SKM-1 treated with dmso at 0.1 percent for 144 hours (cell line): Measurements from ENCODE around the gene C13orf46.
"Not testable (repeated sequence)": the region's sequence is repeated elsewhere in the genome, so short reads cannot be mapped to it uniquely, and the experiment has no call there.

Experiments
- DNase-seq: peaks from one replicate; lab custom pipeline; 2025; ENCODE audit not compliant: unreplicated experiment; lab: John Stamatoyannopoulos, UW

C13orf46 gene

DNA sequence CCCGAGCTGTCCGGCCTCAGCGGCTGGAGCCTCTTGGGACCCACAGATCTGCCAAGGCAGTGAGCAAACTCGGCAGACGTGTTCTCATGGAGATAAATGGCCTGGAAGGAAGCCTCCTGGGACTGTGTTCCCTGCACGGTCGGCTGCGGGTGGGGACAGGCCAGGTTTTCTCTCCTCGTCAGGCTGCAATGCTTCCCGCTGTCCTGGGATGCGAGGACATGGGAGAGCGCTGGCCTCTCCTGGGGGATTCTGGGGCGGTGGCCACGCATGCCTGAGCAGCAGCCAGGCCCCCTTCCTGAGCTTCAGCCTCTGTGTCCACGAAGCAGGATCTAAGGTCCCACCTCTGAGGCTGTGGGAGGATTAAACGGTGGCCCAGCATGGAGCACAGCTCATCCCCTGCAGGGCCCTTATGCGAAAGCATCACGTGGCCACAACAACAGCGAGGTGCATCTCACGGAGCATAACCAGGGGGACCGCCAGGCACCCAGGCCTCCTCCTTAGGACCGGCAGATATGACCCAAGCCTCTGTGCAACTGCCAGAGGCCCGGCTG, 21.2 kb upstream of the C13orf46 start:
- no peak for DNase-seq

DNA sequence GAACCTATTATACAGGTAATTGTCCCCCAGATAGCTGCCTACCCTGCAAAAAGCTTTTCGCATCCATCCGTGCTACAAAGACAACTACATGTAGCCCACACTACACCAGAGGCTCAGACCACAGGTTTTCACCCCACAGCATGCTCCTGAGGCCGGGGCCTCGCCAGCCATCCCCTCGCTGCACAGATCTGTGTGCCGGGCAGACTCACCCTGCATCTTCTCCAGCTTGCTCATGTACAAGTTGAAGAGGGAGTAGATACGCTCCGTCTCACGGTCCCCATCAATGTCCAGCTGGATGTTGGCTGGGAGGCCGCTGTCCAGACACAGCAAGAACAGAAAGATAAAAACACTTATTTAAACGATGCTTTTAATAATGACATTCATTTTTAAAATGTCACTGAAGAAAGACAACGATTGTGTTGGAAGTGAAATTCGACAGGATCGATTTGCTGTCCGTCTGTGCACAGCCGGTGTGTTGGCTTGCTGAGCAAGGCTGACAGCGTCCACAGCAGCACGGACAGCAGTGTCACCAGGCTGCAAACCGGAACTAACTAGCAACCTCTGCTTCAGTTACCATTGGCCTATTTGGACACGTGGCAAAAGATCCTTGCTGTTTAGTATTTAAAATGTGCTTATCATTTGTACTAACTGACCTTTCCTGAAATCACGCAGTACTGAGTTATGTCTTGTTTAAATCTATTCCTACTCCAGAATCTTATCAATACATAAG, 18.6 kb upstream of the C13orf46 start:
- no peak for DNase-seq

DNA sequence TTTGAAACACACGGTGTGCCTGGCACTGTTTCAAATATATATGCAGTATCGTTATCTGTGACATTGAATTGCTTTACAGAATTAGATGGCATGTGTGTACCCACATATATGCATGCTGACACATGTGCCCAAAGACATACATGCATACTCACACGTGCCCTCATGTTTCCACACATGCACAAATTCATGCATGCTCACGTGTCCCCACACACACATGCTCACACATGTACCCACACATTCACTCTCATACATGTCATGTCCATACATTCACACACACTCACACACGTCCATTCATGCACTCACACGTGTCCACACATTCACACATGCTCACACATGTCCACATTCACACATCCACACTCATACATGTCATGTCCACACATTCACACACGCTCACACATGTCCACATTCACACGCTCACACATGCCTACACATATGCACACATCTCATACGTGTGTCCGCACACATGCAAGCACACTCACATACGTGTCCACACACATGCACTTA, 17.9 kb upstream of the C13orf46 start:
- DNase-seq, result no peak

DNA sequence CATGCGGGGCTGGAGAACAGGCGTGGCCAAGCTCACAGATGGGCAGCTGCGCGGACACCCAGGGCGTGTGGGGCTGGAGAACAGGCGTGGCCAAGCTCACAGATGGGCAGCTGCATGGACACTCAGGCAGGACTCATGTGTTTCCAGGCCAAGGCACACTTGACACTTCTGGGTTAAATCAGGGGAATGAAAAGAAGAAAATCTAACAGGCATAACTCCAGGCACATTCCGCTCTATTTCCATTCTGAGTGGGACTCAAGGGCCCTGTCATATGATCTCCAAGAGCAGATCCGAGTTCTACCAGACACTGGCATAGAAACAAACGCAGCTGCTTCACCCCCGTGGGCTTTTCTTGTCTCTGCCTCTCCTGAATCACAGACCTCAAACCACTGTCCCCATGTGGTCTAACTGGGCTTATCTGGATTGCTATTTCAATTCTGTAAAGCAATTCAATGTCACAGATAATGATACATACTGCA, 17.4 kb upstream of the C13orf46 start:
- no peak for DNase-seq

- no peak for DNase-seq
Observed at GRCh38 chr13:113990321-113990837, 16.5 kb upstream of the C13orf46 start.

DNA sequence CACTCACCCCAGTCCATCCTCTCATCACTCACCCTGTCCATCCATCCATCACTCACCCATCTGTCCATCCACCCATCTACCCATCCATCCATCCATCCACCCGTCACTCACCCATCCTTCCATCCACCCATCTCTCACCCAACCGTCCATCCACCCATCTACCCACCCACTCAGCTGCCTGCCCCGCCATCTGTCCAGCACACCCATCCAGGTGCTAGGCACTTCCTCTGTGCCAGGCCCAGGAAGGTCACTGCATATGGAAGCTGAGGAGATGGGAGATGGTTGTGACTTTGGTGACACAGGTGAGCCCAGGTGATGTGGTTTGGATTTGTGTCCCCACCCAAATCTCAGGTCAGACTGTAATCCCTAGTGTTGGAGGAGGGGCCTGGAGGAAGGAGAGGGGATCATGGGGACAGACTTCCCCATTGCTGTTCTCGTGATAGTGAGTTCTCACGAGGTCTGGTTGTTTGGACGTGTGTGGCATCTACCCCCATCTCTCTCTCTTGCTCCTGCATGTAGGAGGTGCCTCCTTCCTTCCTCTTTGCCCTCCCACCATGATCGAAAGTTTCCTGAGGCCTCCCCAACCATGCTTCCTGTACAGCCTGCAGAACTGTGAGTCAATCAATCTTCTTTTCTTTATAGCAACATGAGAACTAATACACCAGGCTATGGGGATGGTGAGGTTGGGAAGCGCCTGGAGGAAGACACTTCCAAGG, 15.9 kb upstream of the C13orf46 start:
- DNase-seq, result no peak

DNA sequence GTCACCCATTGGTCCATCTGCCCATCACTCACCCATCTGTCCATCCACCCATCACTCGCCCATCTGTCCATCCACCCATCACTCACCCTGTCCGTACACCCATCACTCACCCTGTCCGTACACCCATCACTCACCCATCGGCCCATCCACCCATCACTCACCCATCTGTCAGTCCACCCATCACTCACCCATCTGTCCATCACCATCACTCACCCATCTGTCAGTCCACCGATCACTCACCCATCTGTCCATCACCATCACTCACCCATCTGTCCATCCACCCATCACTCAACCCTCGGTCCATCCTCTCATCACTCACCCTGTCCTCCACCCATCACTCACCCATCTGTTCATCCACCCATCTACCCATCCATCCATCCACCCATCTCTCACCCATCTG, 15.0 kb upstream of the C13orf46 start:
- not testable (repeated sequence) for DNase-seq

DNA sequence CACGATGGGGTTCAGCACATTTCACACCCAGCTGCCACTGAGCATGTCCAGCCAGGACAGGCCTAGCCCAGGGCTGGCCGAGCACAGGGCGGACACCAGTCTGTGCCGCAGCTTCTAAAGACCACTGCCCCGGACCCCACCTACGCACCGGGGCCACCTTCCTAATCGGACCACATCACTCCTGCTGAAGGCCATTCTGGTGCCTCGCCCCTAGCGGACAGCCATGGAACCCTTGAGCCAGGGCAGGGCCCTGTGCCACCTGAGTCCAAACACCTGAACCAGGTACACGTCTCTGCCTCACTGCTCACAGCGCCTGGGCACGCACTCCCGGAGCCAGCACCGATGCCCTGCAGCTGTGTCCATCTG, 8.4 kb upstream of the C13orf46 start:
- no peak for DNase-seq

DNA sequence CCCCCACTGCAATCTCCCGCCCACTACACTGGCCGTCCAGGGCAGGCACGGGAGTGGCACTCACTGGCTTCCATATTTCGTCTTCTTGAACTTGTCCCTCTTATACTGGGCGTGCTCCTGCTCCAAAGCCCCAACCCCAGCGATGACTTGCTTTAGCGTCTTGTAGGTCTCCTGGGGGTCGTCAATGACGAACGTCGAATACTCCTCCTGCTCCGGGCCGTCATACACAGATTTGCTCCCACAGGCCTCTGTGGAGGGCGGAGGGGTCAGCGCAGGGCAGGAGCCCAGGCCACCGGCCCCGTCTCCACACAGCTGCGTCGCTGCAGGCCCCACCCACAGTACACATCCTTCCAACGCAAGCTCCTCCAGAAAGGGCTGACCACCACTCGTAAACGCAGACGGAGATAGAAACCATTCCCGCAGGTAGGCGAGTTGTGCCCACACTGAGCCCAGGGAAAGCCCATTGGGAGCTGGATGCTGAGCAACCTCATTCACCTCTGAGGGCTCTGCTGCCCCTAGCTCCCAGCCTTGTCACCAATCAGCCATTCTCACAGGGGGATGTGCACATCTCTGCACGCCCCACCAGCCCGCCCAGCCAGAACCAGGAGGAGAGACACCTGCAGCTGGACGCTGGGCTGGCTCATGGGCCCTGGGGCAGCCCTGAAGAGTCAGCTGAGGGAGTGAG, 7.9 kb upstream of the C13orf46 start:
- no peak for DNase-seq

DNA sequence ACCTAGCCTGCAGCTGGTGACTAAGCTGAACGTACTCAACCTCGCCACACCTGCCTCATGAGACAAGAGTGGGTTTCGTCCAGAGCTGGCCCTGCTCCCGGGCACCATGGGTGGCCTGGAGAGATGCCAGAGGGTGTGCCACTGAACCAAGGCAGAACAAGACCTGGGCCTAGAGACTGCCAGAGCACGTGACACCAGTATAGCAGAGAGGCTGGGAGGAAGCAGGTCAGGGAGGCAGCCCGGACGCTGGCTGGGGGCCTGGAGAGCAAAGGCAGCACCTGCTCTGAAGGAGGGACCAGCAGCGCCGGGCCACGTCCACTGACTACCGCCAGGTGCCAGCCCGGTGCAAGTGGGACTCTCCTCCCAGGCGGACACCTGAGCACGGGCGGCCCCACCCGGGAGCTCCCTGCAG, 7.3 kb upstream of the C13orf46 start:
- DNase-seq, result no peak

- no peak for DNase-seq
Observed at GRCh38 chr13:113980489-113981064, 6.7 kb upstream of the C13orf46 start.

GRCh38 chr13:113979791-113980471, 6.1 kb upstream of the C13orf46 start:
- DNase-seq, result no peak

DNA sequence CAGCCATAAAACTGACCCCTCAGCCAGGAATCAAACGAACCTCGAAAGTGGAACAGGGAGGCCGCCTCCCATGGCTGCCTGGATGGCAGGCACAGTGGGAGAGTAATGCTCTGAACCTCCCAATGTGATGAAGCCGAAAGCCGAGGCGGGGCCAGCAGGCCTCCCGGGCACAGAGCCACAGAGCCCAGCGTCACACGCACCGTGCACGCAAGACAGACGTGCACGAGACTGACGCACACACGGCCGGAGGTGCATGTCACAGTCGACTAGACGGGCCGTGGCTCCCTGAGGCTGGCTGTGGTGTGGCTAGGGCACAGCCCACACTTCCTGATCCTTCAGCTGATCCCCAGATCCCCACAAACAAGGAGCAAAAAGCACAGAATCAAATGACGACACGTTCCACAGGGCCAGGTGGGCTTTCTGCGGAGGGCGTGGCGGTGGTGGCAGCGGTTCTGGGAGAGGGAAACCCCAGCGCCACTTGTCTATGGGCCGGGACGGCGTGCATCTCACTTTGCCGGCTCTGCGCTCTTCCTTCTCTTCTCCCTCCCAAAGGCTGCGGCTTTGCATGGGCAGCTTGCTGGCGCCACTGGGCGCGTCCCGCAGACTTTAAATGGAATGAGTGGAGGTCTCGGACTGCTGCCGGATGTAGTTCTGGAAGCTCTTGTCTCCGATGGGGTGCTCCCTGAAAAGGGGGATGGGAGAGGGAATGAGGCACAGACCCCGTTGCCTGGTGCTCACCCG, 5.0 kb upstream of the C13orf46 start:
- DNase-seq, result no peak

DNA sequence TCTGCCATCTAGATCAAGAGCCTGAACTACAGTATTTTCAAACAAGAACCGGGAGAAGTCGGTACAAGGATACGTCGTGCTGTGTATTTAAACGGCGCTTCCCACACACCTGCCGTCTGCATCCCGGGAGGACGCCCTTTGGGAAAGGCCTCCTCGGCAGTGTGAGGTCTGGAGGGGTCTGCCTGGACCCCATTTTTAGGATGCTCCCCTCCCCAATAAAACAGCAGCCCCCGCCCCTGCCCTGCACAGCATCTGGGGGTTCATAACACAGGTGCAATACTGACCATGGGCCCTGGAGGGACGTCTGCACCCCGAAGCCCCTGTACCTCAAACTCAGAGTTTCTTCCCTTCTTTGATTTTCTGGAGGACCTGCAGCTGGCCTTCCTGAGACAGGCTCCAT, 4.1 kb upstream of the C13orf46 start:
- no peak for DNase-seq

- no peak for DNase-seq
Observed at GRCh38 chr13:113976711-113977684, 3.1 kb upstream of the C13orf46 start.

DNA sequence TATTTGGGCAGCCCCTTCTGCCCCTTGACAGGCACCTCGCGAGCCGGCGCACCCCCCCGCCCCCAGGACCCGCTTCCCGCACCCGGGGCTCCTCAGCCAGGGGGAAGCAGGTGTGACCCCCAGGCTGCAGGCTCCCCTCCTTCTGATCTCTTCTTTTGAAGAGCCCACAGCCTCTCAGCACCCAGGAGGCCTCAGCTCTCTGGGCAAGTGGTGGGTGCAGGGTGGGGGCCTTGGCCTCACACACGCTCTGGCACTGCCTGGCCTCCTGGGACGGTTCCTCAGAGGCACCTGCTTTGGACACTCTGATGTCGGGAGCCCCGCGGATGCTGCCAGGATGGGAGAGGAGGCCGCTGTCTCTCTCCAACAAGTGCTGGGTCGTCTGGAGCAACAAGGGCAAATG, 1.5 kb upstream of the C13orf46 start:
- DNase-seq, result no peak

GRCh38 chr13:113974304-113975281, 717 bp upstream of the C13orf46 start:
- DNase-seq, result no peak
